Mammary epithelial cell (primary cell): ENCODE data around the gene HPSE2.

Experiments used
- CTCF ChIP-seq, 2 donors: IDR thresholded peaks in 1 of 2; conservative IDR thresholded peaks in 1 of 2; 2 replicates each; pipeline ENCODE4 v1.5.1; 2011 to 2012; ENCODE audit warnings: inconsistent platforms in 2 of 2, low read length in 2 of 2, mild to moderate bottlenecking in 2 of 2, control low read depth in 1 of 2, low read depth in 1 of 2; ENCODE audit not compliant: insufficient read depth in 1 of 2; ENCODE audit errors: extremely low read depth in 1 of 2
- EZH2 ChIP-seq: IDR thresholded peaks from 2 replicates; pipeline ENCODE4 v1.6.1; 2012; ENCODE audit warnings: low read length, inconsistent platforms, borderline replicate concordance

GRCh38 chr10:98899018-98899417, 336.6 kb downstream of the HPSE2 start:
- TF ChIP-seq CTCF (conservative IDR thresholded peaks at IDR 0.05 in 1 of 2, IDR thresholded peaks at IDR 0.05 in 1 of 2; ENCODE audit: extremely low read depth in 1 of 2, insufficient read depth in 1 of 2, low read depth in 1 of 2, low read length in 2 of 2) (no peak), EZH2 (no peak)
